NCI-H82 (cell line): ENCODE measurements around the gene TOPBP1.
A peak's percentile ranks its signal among the peaks of the same experiment; 100 is the strongest.

Source experiments
- DNase-seq: peaks from one replicate; lab custom pipeline; 2025; lab: John Stamatoyannopoulos, UW

The TOPBP1 gene

DNA sequence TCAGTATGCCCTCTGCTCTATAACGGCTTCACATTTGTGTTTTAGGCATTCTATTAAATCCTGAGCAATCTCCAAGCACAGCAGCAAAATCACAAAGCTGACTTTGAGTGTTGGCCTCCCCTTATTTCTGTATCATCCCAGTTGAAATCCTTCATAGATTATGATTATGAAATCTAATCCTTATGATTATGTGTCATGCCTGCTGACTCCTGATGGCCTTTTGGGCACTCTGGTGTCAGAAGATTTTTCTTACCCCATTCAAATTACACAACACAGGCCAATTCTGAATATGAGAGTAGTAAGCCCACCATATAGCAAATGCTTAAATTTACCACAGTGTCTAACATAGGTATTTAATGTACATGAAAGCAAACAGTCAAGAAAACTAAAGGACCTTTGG, 53.9 kb downstream of the TOPBP1 start:
- DNase-seq = no peak

DNA sequence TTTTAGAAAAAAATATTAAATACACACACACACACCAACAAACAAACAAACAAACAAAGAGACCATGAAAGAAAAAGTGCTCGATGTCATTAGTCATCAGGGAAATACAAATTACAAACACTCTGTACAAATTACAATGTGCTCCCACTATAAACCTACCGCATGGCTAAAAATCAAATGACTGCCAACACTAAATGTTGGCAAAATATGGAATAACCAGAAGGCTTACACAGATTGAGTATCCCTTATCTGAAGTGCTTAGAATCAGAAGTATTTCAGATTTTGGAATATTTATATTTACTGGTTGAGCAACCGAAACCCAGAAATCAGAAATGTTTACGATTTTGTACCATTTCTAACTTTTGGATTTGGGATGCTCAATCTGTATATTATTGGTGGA, 54.8 kb downstream of the TOPBP1 start:
- DNase-seq = no peak

DNA sequence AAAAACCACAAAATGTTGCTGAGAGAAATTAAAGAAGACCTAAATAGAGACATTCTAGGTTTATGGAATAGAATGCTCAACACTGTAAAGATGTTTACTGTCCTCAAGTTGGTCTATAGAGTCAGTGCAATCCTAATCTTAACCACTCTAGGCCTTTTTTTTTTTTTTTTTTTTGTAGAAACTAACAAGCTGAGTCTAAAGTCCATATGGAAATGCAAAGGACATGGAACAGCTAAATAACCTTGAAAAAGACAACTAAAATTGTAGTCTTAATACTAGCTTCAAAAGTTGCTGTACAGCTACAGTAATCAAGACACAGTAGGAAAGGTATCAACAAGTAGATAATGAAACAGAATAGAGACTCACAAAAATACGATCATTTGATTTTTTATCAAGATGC, 55.4 kb downstream of the TOPBP1 start:
- DNase-seq = no peak

DNA sequence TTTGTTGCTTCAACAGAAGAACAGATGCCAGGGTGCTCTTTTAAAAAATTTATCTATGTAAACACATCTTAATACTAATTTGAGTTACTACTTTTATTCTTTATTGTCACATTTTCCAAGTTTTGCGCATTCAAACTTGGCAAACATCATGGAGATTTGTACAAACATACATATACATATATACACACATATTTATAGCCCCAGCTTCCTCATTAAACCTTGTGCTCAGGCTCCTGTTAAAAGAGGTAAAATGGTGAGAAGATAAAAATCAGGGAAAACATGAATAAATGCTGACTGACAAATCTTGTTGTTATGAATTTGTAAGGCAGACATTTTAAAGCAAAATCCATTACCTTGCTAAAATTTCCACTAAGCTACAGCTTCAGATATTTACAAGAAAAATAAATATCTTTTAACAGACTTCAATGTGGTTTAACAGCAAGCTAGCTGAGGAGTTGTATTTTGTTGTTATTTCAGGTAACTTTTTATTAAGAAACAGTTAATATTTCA, 61.1 kb downstream of the TOPBP1 start:
- DNase-seq = no peak

DNA sequence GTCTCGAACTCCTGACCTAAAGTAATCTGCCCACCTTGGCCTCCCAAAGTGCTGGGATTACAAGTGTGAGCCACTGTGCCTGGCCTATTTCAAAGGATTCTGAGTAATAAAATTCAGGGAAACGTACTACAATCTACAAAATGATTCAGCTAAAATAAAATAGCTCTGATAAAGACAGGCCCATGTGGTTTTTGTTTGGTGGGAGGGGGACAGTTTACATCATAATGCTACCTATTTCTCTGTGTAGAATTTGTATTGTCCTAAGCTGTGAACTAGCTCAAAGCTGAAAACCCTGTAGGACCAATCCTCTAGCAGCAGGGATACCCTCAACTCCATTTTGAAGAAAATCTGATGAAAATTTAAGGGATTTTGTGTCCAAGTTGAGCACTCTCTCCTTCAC, 62.5 kb downstream of the TOPBP1 start:
- no peak for DNase-seq

DNA sequence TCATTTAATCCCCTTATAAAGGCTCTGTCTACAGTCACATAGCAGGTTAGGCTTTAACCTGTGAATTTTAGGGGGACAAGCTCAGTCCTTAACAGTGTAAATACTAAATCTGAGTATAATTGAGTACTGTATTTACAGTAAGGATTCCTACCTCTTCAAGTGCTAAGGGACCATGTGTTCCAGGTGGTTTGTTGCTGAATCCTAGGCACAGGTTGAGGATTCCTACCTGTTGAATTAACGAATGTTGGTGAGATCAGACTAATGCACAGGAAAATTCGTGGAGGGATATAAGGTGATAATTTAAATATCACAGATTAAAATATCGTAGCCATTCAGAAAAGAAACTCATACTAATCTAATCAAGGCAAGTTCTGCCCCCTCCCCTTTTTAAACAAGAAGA, 63.3 kb downstream of the TOPBP1 start:
- DNase-seq = no peak

DNA sequence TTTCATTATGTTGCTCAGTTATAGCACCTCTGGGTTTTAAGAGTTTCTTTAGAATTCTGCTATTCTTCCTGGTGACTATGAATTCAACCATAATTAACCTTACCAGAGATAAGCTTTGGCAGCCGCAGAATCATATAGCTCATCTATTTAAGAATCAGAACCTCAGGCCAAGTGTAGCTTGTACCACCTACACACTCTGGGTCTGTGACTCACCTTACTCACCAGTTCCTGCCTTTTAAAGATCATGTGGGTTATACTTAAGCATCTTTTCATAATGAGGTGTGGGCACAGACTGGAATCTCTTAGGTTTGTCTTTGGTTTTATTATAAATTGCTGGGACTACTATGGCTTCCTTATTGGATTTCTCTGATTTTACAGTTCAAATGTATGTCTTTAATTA, 66.4 kb downstream of the TOPBP1 start:
- DNase-seq = no peak

DNA sequence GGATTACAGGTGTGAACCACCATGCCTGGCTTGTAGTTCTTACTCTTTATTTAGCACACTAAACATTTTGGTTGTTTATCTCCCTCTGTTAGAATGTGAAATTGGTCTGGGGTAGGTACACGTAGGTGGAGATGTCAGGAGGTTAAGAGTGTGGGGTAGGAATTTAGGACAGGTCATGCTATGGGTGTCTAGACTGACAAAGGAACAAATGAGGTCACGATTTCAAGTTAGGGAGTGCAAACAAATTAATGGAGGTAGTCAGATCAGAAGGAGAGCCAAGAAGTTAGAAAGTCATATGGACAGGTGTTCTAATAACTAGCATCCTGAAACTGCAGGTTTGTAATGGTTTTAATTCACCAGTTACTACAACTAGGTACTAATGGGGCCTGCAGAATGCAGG, 68.5 kb downstream of the TOPBP1 start:
- no peak for DNase-seq

DNA sequence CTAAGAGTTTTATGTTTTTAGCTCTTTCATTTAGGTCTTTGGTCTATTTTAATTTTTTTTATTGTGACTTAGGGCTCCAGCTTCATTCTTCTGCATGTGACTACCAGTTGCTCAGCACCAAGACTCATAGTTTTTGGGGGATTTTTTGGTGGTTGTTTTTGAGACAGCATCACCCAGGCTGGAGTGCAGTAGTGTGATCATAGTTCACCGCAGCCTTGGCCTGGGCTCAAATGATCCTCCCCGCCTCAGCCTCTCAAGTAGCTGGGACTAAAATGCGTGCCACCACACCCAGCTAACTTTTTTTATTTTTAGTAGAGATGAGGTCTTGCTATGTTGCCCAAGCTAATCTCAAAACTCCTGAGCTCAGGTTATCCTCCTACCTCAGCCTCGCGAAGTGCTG, 68.9 kb downstream of the TOPBP1 start:
- DNase-seq = no peak

DNA sequence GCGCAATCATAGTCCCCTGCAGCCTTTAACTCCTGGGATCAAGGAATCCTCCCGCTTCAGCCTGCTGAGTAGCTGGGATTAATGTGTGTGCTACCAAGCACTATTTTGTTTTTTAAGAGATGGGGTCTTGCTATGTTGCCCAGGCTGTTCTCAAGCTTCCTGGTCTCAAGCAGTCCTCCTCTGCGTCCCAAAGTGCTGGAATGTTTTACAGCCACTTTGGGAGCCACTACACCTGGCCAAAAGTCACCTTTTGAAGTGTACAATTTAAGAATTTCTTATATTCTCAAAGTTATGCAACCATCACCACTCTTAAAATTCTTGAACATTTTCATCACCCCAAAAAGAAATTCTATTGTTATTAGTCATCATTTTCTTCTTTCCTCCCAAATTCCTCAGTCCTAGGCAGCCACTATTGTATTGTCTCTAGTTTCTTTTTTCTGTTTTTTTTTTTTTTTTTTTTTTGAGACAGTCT, 70.4 kb downstream of the TOPBP1 start:
- peak; percentile 11 for DNase-seq

DNA sequence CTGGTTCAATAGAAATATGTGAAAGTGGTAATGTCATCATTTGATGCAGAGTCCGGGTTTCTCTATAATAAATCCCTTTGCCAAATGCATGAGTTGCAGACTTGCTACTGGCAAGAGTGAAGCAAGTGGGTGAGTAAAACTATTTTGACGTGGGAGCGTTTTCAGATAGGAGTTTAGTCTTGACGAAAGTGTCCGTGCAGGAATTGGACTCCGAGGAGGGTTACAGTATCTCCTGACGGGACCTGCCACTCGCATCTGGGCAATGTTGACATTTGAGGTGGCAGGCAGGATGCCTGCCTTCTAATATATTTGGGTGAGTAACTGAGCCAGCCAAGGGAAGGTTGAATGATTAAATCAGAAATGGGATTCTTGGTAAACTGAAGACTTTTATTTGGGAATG, 72.2 kb downstream of the TOPBP1 start:
- no peak for DNase-seq

DNA sequence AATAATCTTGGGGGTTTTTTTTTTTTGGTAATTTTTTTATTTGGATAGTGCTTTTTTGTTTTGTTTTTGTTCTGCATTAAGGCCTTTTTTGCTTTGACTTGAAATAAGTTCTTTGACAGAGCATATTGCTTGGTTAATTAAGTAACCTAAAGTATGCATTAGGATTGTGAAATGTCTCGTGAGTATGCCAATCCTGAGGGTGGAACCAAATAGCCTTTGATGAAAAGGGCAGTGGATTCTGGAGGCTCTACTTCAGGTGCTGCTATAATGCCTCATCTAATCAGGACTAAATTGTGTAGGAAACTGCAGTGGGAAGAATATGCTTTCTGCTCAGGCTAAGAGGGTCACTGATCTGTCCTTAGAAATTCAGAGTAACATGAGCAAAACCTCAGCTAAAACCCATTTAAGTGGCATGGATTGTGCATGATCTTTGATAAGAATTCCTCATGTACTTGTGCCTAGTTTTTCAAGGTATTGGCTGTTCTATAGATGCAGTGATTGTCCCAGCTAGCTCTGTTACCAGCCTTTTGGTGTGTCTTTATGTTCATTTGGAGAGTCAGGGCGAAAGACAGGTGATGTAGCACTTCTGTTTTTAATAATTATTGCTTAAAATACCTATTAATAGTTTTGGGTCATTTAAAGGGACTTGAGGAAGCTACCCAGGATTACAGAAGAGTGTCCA, 72.8 kb downstream of the TOPBP1 start:
- no peak for DNase-seq

DNA sequence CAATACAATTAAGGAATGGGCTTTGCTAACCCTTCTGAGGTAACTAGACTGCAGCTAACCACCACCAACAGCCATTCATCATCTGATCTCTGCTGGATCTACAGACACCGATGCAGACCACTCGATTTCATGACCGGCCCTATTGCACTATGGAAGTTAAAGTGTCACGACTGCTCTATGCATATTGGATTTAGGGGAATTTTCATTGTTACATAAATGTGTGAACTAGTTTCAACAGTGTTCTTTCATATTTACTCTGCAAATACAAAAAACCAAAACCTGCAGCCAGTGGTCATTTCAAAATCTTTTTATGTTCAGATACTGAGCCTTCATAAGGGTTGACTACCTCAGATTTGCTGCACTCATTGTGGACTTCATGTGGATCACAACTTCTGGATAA, 73.7 kb downstream of the TOPBP1 start:
- DNase-seq = no peak

DNA sequence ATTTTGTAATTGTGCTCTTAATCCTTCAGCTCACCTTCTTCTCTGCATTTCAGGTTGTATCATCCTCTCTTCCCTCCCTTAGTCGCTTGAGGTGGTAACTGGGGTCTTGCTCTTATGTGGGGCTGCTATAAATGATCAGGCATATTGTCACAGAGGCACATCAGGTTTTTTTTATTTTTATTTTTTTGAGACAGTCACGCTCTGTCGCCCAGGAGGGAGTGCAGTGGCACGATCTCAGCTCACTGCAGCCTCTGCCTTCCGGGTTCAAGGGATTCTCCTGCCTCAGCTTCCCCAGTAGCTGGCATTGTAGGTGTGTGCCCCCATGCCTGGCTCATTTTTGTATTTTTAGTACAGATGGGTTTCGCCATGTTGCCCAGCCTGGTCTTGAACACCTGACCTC, 78.3 kb downstream of the TOPBP1 start:
- DNase-seq = no peak

DNA sequence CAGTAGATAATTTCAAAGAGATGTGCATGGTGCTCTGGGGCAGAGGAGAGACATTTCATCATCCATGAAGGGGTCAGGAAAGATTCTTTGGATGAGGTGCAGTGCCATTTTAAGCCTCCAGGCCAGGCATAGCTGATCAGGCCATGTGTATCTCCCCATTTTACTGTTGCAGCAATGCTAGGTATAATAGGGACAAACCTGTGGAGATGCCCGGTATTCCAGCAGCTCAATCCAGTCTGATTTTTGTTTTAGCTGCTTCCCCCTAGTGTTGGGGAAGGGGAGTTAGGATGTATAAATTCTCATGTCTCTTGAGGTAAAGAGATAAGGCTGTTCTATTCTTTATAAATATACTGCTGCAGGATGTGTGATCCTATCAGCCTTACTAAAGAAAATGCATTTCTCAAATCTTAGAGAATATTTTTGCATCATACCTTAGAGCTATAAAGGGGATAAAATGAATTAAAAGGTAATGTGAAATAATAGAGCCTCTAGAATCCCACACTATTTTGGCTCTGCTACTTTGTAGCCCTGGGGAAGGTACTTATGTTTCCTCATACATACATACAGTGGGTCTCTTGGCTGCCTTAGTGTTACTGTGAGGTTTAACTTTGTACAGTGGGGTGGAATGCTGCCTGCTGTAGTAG, 83.1 kb downstream of the TOPBP1 start:
- no peak for DNase-seq

DNA sequence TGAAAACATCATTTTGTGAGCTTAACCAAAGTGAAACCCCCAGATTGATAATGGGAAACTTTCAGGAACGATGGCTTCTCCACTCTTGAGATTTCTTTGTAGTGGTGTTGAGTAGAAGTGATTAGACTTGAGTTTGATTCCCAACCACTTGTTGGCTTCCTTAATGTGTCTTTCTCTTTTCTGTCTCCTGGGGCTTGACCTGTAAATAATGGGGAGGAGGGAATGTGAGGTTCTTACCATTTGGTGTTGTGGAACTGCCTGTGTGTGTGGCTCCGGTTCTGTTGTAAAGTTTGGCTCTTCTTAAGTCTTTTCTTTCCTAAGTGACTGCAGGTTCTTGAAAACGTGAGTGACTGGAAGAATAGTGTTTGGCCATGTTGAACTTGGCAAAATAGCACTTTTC, 85.6 kb downstream of the TOPBP1 start:
- DNase-seq = no peak

DNA sequence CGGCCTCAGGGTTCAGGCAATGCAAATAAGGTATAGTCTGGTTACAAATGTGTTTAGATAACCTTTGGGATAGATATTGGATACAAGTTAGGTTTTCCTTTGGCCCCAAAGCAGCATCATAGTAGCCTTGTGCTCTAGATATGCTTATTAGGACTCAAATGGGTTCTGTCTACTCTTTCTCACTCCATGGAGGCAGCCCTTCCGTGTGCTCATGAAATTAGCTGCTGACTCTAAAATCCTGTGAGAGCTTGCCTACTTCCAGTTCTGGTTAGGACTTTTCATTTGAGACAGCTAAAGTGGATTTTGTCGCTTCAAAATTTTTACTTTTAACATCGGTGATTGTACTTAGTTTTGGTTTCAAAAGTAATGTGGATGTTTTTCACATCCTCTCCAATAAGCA, 86.7 kb downstream of the TOPBP1 start:
- no peak for DNase-seq

DNA sequence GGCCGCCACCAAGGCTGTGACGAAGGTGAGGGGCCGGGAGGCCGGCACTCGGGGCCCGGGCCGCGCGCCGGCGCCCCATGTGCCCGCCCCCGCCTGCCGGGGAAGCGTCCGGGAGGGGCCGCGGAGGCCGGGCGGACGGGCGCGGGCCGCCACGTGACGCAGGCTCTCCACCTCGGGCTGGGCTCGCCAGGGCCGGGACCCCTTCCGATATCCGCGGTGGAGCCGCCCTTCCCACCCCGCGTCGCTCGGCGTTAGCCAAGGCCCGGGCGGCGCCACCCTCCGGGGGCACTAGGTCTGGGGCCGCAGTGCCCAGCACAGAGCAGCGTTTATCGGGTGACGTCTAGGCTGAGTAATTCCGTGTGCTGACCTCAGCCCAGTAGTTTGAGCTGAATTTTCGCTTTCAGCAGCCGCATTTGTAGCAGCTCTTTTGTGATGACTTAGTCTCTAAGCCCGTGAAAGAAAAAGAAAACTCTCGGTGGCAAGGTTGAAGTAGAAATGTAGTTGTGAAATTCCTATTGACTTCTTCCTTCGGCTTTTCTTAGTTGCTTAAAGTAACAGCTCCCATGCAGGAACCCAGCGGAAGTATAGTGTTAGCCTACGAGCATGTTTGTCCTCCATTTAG, 87.4 kb downstream of the TOPBP1 start:
- no peak for DNase-seq

DNA sequence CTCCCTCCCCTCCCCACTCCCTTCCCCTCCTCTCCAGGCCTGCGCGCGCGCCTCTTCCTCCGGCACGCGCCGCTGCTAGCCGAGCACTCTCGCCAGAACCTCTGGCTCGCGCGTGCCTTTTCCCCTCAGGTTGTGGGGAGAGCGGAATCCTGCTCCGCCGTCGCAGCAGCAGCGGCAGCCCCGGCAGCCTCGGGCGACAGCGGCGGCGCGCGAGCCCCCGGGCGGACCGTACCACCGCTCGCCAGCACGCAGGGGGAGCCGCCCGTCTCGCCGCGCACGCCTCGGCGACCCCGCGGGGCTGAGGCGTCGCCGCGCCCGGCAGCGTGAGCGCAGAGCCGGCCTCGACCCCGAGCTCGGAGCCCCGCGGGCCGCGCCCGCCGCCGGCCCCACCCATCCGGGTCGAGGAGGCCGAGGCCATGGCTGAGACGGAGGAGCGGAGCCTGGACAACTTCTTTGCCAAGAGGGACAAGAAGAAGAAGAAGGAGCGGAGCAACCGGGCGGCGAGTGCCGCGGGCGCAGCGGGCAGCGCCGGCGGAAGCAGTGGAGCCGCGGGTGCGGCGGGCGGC, 88.0 kb downstream of the TOPBP1 start, which contains the start of gene CDV3:
Gene CDV3 (plus strand): TSS at position 58 of the 566 bp plus-strand sequence. CDS start 359 bp downstream, at position 417.
- no peak for DNase-seq

DNA sequence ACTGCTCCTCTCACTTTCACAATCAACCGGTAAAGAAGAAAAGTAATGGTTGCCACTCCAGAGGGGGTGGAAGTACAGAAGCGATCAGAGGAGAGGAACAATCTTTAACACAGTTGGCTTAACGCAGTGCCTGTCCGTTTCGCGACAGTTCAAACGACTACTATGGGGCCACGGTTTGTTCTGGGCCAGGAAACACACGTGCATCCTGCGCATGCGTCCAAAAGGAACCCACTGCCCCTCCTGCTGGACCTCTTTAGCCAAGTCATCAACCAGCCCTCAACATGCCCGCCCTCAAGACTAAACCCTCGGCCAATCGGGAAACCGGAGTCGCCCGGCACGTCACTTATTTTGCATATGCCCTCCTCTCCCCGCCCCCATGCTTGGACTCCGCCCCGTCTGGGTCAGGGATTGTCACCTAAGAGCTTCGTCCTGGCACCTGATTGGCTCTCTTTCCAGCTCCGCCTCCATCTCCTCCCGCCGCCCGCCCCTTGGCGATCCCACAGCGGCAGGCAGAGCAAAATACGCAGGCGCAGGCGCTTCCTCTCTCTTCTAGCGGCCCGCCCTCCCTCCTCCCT, 88.6 kb downstream of the TOPBP1 start:
- no peak for DNase-seq

DNA sequence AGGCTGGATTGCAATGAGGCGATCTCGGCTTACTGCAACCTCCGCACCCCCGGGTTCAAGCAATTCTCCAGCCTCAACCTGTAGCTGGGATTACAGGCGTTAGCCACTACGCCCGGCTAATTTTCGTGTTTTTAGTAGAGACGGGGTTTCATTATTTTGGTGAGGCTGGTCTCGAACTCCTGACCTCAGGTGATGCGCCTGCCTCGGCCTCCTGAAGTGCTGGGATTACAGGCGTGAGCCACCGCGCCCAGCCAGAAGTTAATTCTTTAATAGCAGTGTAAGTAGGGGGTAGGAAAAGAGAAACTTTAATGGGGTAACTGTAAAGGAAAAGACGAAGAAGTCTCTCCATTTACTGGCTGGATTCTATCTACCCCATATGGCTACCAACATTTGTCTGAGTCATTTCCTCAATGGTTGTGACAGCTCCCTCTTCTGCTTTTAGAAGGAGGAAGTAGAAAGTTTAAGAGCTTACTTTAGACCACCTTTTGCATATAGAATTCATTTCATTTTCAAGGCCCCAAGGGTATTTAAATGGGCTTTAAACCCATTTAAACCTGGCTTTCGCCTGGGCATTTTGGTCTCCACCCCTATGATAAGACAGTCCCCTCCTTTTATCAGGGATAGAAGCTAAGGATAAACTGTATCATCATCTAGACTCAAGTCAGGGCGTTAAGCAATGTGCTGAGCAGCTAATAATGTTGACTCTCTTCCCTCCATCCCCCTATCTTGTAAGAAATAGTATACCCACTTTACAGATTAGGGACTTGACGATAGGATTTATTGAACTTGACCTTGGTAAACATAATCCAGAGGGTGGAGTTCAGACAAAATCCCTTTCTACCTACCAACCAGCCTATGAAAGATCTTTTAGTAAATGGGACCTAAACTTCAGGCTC, 89.3 kb downstream of the TOPBP1 start:
- DNase-seq = no peak

DNA sequence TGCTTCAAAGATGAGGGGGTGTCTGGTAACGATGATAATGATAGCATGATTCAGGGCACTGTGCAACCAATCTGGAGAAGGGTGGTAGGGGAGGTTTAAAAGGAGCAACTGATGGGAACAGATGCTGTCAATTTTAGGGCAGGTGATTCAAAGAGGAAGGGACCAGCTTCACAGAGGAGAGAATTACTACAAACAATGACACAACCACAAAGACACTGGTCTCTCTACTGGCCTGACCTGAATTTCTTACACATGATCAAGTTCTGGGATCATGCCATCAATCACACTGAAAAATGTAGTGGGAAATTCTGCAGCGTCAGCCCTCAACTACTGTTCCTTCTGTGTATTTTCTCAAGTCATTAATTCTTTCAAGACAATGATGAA, 90.8 kb downstream of the TOPBP1 start:
- DNase-seq = no peak
